Measurements from ENCODE around the gene MGAT1. TPM values are rescaled to one million over a fixed set of nuclear protein-coding genes. Genes with fewer than 3 reads are reported as not detected.

The MGAT1 gene
- total RNA-seq, 1 experiment from 2014 or later = 93.6 TPM

GRCh38 chr5:180785794-180786221 is 16.8 kb downstream of the MGAT1 start:
- Mint-ChIP-seq H3K27me3 (ENCODE audit: low read depth) (no peaks in the 10 kb centered on the region), H3K4me1 (peaks cover 46% of the 10 kb centered on the region), H3K4me3 (peak overlapping the region; percentile 18), H3K9me3 (peaks cover 18% of the 10 kb centered on the region), H3K36me3 (peaks cover 19% of the 10 kb centered on the region), H3K27ac (peak overlapping the region; percentile 95)
- ChIA-PET POLR2A (interaction anchor here (0.9 to 1.3 kb wide), 3 partner anchors 25 to 74 kb away, joined by 4 to 6 read pairs (median 5); no protein-coding TSS in a partner anchor), CTCF (interaction anchor here (0.8 to 5.4 kb wide), 24 partner anchors 10 to 457 kb away, joined by 3 to 37 read pairs (median 5); partner anchors contain the start of genes FLT4 and MGAT1)
- DNase-seq (ENCODE audit: low spot score) (peak; percentile 74), ATAC-seq (peak; percentile 71)
- TF ChIP-seq GTF2I (CRISPR knock-in tag; conservative IDR thresholded peaks at IDR 0.05) = no peak
- no peak; the same call in 1 of the 2 replicates for TF ChIP-seq SP1 (CRISPR knock-in tag; conservative IDR thresholded peaks at IDR 0.05)
- no peak for TF ChIP-seq ZNF396 (CRISPR knock-in tag; IDR thresholded peaks at IDR 0.05; ENCODE audit: borderline replicate concordance)
- TF ChIP-seq NFYB (CRISPR knock-in tag; conservative IDR thresholded peaks at IDR 0.05; ENCODE audit: low read depth) = no peak
- TF ChIP-seq SOX15 (CRISPR knock-in tag; IDR thresholded peaks at IDR 0.05) = no peak
- no peak for TF ChIP-seq PRDM15 (CRISPR knock-in tag; IDR thresholded peaks at IDR 0.05)
- no peak for TF ChIP-seq ZNF121 (CRISPR knock-in tag; IDR thresholded peaks at IDR 0.05)
- TF ChIP-seq ZBTB21 (CRISPR knock-in tag; IDR thresholded peaks at IDR 0.05; ENCODE audit: borderline replicate concordance) = 0 out of 2 replicates have a peak, but pooled peaks have one; percentile 70
- no peak for TF ChIP-seq STAT6 (CRISPR knock-in tag; conservative IDR thresholded peaks at IDR 0.05; ENCODE audit: low read depth)
- TF ChIP-seq, protein P1, sequence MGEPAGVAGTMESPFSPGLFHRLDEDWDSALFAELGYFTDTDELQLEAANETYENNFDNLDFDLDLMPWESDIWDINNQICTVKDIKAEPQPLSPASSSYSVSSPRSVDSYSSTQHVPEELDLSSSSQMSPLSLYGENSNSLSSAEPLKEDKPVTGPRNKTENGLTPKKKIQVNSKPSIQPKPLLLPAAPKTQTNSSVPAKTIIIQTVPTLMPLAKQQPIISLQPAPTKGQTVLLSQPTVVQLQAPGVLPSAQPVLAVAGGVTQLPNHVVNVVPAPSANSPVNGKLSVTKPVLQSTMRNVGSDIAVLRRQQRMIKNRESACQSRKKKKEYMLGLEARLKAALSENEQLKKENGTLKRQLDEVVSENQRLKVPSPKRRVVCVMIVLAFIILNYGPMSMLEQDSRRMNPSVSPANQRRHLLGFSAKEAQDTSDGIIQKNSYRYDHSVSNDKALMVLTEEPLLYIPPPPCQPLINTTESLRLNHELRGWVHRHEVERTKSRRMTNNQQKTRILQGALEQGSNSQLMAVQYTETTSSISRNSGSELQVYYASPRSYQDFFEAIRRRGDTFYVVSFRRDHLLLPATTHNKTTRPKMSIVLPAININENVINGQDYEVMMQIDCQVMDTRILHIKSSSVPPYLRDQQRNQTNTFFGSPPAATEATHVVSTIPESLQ (CRISPR knock-in tag; IDR thresholded peaks at IDR 0.05) = no peak
- no peak for TF ChIP-seq GRHL2 (CRISPR knock-in tag; IDR thresholded peaks at IDR 0.05; ENCODE audit: insufficient replicate concordance, severe bottlenecking)
- TF ChIP-seq ZNF425 (CRISPR knock-in tag; conservative IDR thresholded peaks at IDR 0.05) = no peak
- TF ChIP-seq, protein P2, sequence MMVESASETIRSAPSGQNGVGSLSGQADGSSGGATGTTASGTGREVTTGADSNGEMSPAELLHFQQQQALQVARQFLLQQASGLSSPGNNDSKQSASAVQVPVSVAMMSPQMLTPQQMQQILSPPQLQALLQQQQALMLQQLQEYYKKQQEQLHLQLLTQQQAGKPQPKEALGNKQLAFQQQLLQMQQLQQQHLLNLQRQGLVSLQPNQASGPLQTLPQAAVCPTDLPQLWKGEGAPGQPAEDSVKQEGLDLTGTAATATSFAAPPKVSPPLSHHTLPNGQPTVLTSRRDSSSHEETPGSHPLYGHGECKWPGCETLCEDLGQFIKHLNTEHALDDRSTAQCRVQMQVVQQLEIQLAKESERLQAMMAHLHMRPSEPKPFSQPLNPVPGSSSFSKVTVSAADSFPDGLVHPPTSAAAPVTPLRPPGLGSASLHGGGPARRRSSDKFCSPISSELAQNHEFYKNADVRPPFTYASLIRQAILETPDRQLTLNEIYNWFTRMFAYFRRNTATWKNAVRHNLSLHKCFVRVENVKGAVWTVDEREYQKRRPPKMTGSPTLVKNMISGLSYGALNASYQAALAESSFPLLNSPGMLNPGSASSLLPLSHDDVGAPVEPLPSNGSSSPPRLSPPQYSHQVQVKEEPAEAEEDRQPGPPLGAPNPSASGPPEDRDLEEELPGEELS (CRISPR knock-in tag; IDR thresholded peaks at IDR 0.05) = no peak
- TF ChIP-seq ZNF416 (CRISPR knock-in tag; IDR thresholded peaks at IDR 0.05) = no peak
- no peak for TF ChIP-seq ATF1 (CRISPR knock-in tag; IDR thresholded peaks at IDR 0.05)
- TF ChIP-seq, protein P3, sequence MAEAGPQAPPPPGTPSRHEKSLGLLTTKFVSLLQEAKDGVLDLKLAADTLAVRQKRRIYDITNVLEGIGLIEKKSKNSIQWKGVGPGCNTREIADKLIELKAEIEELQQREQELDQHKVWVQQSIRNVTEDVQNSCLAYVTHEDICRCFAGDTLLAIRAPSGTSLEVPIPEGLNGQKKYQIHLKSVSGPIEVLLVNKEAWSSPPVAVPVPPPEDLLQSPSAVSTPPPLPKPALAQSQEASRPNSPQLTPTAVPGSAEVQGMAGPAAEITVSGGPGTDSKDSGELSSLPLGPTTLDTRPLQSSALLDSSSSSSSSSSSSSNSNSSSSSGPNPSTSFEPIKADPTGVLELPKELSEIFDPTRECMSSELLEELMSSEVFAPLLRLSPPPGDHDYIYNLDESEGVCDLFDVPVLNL (CRISPR knock-in tag; IDR thresholded peaks at IDR 0.05; ENCODE audit: borderline replicate concordance, low read depth) = no peak
- TF ChIP-seq E2F1 (CRISPR knock-in tag; IDR thresholded peaks at IDR 0.05) = no peak
- TF ChIP-seq FOXP1 (CRISPR knock-in tag; IDR thresholded peaks at IDR 0.05; ENCODE audit: borderline replicate concordance) = no peak
- peak; percentile 74 for TF ChIP-seq ETV6 (CRISPR knock-in tag; IDR thresholded peaks at IDR 0.05)
- TF ChIP-seq RORB (CRISPR knock-in tag; IDR thresholded peaks at IDR 0.05) = no peak
- peak; percentile 97 for TF ChIP-seq TEAD1 (CRISPR knock-in tag; IDR thresholded peaks at IDR 0.05)
- TF ChIP-seq NFE2L1 (CRISPR knock-in tag; IDR thresholded peaks at IDR 0.05) = no peak
- no peak for TF ChIP-seq NFATC4 (CRISPR knock-in tag; IDR thresholded peaks at IDR 0.05)
- TF ChIP-seq HMGA2 (CRISPR knock-in tag; IDR thresholded peaks at IDR 0.05) = no peak
